Chondrocyte (in vitro differentiated cells): ENCODE results near the gene SLC6A18. TPM values are rescaled to one million over a fixed set of nuclear protein-coding genes. Genes with fewer than 3 reads are reported as not detected.

Source experiments
- DNase-seq: peaks from one replicate; pipeline ENCODE4 v3.0.0; 2021; ENCODE audit warnings: mixed read lengths, low spot score
- H3K27ac Mint-ChIP-seq: one replicate; pipeline ENCODE4 v1.8.0; 2021; ENCODE audit warnings: mild to moderate bottlenecking, moderate library complexity, mixed read lengths; ENCODE audit not compliant: unreplicated experiment
- H3K27me3 Mint-ChIP-seq: 2 replicates; pipeline ENCODE4 v1.8.0; 2021; ENCODE audit warnings: low read depth, mixed read lengths
- H3K36me3 Mint-ChIP-seq: 2 replicates; pipeline ENCODE4 v1.8.0; 2021; ENCODE audit warnings: low read depth, mixed read lengths
- H3K4me1 Mint-ChIP-seq: 2 replicates; pipeline ENCODE4 v1.8.0; 2021; ENCODE audit warnings: low read depth, mild to moderate bottlenecking, mixed read lengths
- H3K4me3 Mint-ChIP-seq: one replicate; pipeline ENCODE4 v1.8.0; 2021; ENCODE audit warnings: mild to moderate bottlenecking, moderate library complexity, mixed read lengths; ENCODE audit not compliant: unreplicated experiment
- H3K9me3 Mint-ChIP-seq: 2 replicates; pipeline ENCODE4 v1.8.0; 2021; ENCODE audit warnings: low read depth, mixed read lengths
- total RNA-seq: library from RNA; stranded (reverse); gene quantifications from 3 replicates; pipeline ENCODE4 v1.2.1, GENCODE V29; 2021
- TF ChIP-seq, protein P1 (sequence below): fragments of 200-600 bp; sonication (generic); IDR thresholded peaks from 2 replicates; pipeline ENCODE4 v1.5.0; 2021; ENCODE audit warnings: antibody characterized with exemption, mild to moderate bottlenecking, moderate library complexity

Gene SLC6A18
- total RNA-seq, 1 donor from 2014 or later, result not detected

DNA sequence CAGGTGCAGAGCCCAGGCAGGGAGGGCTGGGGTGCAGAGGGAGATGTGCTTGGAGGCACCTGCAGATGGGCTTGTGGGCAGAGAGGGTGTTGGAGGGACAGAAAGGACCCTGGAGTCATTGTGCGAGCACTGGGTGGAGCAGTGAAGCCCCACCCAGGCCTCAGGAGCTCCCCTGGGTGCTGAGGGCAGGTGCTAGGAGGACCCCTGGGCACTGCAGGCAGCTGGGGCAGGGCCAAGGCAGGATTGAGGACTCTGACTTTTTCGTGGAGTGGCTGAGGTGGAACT, 10.3 kb upstream of the SLC6A18 start:
- no peak for DNase-seq
- Mint-ChIP-seq H3K27ac (no peak overlapping the region), H3K36me3 (no peaks in the 10 kb centered on the region), H3K4me1 (no peaks in the 10 kb centered on the region), H3K4me3 (no peak overlapping the region), H3K27me3 (peaks cover 8% of the 10 kb centered on the region), H3K9me3 (peaks cover 8% of the 10 kb centered on the region)
- TF ChIP-seq, protein P1, sequence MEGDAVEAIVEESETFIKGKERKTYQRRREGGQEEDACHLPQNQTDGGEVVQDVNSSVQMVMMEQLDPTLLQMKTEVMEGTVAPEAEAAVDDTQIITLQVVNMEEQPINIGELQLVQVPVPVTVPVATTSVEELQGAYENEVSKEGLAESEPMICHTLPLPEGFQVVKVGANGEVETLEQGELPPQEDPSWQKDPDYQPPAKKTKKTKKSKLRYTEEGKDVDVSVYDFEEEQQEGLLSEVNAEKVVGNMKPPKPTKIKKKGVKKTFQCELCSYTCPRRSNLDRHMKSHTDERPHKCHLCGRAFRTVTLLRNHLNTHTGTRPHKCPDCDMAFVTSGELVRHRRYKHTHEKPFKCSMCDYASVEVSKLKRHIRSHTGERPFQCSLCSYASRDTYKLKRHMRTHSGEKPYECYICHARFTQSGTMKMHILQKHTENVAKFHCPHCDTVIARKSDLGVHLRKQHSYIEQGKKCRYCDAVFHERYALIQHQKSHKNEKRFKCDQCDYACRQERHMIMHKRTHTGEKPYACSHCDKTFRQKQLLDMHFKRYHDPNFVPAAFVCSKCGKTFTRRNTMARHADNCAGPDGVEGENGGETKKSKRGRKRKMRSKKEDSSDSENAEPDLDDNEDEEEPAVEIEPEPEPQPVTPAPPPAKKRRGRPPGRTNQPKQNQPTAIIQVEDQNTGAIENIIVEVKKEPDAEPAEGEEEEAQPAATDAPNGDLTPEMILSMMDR, result no peak

DNA sequence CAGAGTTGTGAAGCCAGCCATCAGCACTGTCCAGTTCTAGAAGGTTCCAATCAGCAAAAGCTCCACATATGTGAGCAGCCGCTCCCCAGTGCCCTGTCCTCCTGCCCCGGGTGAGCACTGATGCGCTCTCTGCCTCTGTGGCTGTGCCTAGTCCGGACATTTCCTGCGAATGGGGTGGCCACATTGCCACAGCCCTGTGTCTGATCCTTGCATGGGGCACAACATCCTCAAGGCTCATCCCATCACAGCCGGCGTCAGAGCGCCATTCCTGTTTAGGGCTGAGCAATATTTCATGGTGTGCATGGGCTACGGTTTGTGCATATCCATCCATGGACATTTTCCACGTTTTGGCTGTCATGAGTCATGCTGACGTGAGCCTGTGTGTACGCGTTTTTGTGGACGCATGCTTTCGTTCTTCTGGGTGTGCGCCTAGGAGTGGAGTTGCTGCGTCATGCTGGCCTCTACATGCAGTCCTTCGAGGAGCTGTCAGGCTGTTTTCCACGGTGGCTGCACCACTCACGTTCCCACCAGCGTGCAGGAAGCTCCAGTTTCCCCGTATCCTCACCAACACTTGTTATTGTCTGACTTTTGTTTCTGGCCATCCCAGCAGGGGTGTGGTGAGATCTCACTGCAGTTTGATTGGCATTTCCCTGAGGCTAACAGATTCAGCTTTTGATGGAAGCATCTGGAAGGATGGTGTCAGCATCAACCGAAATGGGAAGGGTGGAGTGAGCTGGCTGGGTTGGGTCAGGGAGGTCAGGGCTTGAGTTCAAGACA, 9.7 kb upstream of the SLC6A18 start:
- H3K27ac Mint-ChIP-seq, result no peak overlapping the region
- no peaks in the 10 kb centered on the region for H3K4me1 Mint-ChIP-seq
- H3K27me3 Mint-ChIP-seq, result peaks cover 8% of the 10 kb centered on the region
- H3K36me3 Mint-ChIP-seq, result no peaks in the 10 kb centered on the region
- no peak overlapping the region for H3K4me3 Mint-ChIP-seq
- H3K9me3 Mint-ChIP-seq, result peaks cover 8% of the 10 kb centered on the region
- TF ChIP-seq, protein P1, result no peak
- peak; percentile 59 for DNase-seq

DNA sequence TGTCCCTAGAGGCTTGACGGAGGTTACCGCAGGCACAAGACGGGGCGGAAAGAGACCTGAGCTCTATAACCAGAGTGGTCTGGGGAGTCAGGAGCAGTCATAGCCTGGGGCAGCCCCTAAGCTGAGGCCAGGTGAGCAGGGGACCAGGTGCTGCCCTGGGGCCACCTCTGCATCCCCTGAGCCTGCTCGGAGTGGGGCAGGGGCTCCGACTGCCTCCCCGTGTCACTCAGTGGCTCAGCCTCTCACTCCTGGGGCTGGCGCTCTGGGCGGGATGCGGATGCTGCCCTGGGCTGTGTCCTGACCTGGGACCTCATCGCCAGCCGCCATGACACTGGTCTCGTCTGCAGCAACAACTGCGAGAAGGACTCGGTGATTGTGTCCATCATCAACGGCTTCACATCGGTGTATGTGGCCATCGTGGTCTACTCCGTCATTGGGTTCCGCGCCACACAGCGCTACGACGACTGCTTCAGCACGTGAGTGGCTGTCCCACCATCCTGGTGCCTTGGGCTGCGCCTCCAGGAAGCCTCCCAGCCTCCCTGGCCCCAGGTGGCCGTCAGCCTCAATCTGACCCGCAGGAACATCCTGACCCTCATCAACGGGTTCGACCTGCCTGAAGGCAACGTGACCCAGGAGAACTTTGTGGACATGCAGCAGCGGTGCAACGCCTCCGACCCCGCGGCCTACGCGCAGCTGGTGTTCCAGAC, 8.8 kb upstream of the SLC6A18 start:
- H3K4me1 Mint-ChIP-seq, result no peaks in the 10 kb centered on the region
- no peak overlapping the region for H3K4me3 Mint-ChIP-seq
- H3K9me3 Mint-ChIP-seq, result peaks cover 8% of the 10 kb centered on the region
- TF ChIP-seq, protein P1, result no peak
- H3K36me3 Mint-ChIP-seq, result no peaks in the 10 kb centered on the region
- DNase-seq, result peak; percentile 92
- peaks cover 8% of the 10 kb centered on the region for H3K27me3 Mint-ChIP-seq
- H3K27ac Mint-ChIP-seq, result no peak overlapping the region

DNA sequence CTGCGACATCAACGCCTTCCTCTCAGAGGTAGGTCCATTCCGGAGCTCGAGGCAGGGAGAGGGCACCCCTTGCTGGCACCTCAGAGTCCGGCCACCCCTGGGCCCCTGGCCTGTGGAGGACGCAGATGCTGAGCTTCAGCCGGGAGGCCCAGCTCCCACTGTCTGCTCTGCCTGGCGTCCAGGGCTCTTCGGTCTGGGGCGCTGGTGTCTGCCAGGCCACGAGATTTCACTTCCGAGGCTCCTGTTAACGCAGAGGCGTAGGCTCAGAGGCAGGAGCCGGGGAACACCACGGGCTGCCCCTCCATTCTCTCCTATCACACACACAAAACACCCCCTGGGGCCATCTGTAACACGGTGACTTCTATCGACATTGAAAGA, 8.3 kb upstream of the SLC6A18 start:
- H3K9me3 Mint-ChIP-seq, result peaks cover 8% of the 10 kb centered on the region
- no peak overlapping the region for H3K4me3 Mint-ChIP-seq
- no peaks in the 10 kb centered on the region for H3K4me1 Mint-ChIP-seq
- DNase-seq, result no peak
- no peaks in the 10 kb centered on the region for H3K36me3 Mint-ChIP-seq
- peaks cover 8% of the 10 kb centered on the region for H3K27me3 Mint-ChIP-seq
- H3K27ac Mint-ChIP-seq, result no peak overlapping the region
- TF ChIP-seq, protein P1, result no peak

DNA sequence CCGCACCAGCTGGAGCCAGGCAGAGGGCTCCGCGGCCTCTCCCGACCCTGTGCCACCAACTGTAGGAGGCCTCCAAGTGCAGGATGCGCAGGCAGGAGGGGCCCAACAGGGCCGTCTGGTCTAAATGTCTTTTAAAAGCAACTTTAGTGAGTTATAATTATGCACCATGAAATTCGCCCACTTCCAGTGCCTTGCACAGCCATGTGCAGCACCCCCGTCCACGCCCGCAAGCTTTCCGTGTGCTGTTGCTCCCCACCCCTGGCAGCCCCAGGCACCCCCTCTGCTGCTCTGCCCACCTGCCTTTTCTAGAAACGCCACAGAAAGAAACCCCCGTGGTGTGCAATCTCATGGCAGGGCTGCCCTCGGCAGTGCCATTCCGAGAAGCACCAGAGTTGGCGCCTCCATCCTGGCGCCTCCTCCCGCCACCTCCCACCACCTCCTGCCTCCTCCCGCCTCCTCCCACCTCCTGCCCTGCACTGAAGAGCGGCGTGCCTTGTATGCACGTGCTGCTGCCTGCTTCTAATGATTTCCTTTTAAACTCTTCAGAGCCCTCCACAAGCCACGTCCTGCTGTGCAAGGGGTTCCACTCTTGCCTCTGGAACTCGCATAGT, 7.5 kb upstream of the SLC6A18 start:
- no peak for DNase-seq
- Mint-ChIP-seq H3K27ac (no peak overlapping the region), H3K27me3 (peaks cover 8% of the 10 kb centered on the region), H3K9me3 (peaks cover 8% of the 10 kb centered on the region), H3K4me3 (no peak overlapping the region), H3K4me1 (no peaks in the 10 kb centered on the region), H3K36me3 (no peaks in the 10 kb centered on the region)
- TF ChIP-seq, protein P1, result no peak
